ENCODE data around the gene RHO. TPM values are rescaled to one million over a fixed set of nuclear protein-coding genes. Genes with fewer than 3 reads are reported as not detected.
A peak's percentile ranks its signal among the peaks of the same experiment; 100 is the strongest.

The RHO gene
- total and polyA plus RNA-seq, 4 donors: 0.01 TPM; not detected in 3

GRCh38 chr3:129575233-129575996, 47.0 kb downstream of the RHO start:
- no peak overlapping the region for H3K27ac ChIP-seq (ENCODE audit: low read depth in 1 of 2, low read length in 1 of 2)
- H3K4me1 ChIP-seq (ENCODE audit: control insufficient read depth in 5 of 5, insufficient read depth in 5 of 5, low read length in 5 of 5): peaks cover 0 to 17% (median 5%) of the 10 kb centered on the region in 5 donors
- ATAC-seq (ENCODE audit: insufficient read depth, low FRiP score): no peak
- TF ChIP-seq, protein P1, sequence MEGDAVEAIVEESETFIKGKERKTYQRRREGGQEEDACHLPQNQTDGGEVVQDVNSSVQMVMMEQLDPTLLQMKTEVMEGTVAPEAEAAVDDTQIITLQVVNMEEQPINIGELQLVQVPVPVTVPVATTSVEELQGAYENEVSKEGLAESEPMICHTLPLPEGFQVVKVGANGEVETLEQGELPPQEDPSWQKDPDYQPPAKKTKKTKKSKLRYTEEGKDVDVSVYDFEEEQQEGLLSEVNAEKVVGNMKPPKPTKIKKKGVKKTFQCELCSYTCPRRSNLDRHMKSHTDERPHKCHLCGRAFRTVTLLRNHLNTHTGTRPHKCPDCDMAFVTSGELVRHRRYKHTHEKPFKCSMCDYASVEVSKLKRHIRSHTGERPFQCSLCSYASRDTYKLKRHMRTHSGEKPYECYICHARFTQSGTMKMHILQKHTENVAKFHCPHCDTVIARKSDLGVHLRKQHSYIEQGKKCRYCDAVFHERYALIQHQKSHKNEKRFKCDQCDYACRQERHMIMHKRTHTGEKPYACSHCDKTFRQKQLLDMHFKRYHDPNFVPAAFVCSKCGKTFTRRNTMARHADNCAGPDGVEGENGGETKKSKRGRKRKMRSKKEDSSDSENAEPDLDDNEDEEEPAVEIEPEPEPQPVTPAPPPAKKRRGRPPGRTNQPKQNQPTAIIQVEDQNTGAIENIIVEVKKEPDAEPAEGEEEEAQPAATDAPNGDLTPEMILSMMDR (IDR thresholded peaks at IDR 0.05; ENCODE audit: control extremely low read depth, extremely low read depth): no peak
- H3K36me3 ChIP-seq (ENCODE audit: control insufficient read depth in 4 of 4, insufficient read depth in 4 of 4, low read length in 4 of 4): peaks cover 0 to 83% (median 17%) of the 10 kb centered on the region in 4 donors
- H3K9me3 ChIP-seq (ENCODE audit: control insufficient read depth in 4 of 4, insufficient read depth in 3 of 4, low read length in 3 of 4): no peaks in the 10 kb centered on the region
- 89% methylated on average over 19 of the region's 19 CpGs for WGBS, 2 donors
- DNase-seq: no peak
- no peak overlapping the region for H3K9ac ChIP-seq (ENCODE audit: insufficient read depth in 1 of 2, low read length in 2 of 2)
- H3K4me3 ChIP-seq: no peak overlapping the region
- no peaks in the 10 kb centered on the region for H3K27me3 ChIP-seq (ENCODE audit: control insufficient read depth in 3 of 3, insufficient read depth in 3 of 3, low read length in 2 of 3)

DNA sequence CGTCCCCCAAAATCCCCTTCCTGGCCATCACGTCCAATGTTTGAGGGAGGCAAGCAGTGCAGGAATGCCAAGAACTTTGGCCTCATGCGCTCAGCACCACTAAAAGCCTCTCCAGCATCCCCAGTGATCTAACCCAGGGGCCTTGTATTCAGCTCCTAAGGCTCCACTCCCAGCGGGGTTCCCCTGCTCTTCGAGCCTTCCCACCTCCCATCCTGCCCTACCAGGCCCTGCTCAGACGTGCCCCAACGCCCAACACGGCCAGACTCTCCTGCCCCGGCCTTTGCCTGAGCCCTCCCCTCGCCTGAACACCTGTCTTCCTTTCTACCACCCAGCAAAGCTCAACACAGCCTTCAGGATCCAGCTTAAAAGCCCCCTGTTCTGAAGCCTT, 47.6 kb downstream of the RHO start:
- Histone ChIP-seq H3K27me3 (ENCODE audit: control insufficient read depth in 3 of 3, insufficient read depth in 3 of 3, low read length in 2 of 3) (no peaks in the 10 kb centered on the region), H3K9ac (ENCODE audit: insufficient read depth in 1 of 2, low read length in 2 of 2) (no peak overlapping the region), H3K4me1 (ENCODE audit: control insufficient read depth in 5 of 5, insufficient read depth in 5 of 5, low read length in 5 of 5) (peaks cover 0 to 19% (median 5%) of the 10 kb centered on the region in 5 donors), H3K9me3 (ENCODE audit: control insufficient read depth in 4 of 4, insufficient read depth in 3 of 4, low read length in 3 of 4) (no peaks in the 10 kb centered on the region), H3K36me3 (ENCODE audit: control insufficient read depth in 4 of 4, insufficient read depth in 4 of 4, low read length in 4 of 4) (peaks cover 0 to 83% (median 15%) of the 10 kb centered on the region in 4 donors), H3K4me3 (no peak overlapping the region), H3K27ac (ENCODE audit: low read depth in 1 of 2, low read length in 1 of 2) (peak overlapping the region in 1 of 2 donors; percentile 75)
- no peak for ATAC-seq (ENCODE audit: insufficient read depth, low FRiP score)
- no peak for DNase-seq
- TF ChIP-seq, protein P1 (IDR thresholded peaks at IDR 0.05; ENCODE audit: control extremely low read depth, extremely low read depth): no peak
- 89 to 90% methylated on average over 10 of the region's 10 CpGs for WGBS, 2 donors

- peaks cover 0 to 78% (median 13%) of the 10 kb centered on the region in 4 donors for H3K36me3 ChIP-seq (ENCODE audit: control insufficient read depth in 4 of 4, insufficient read depth in 4 of 4, low read length in 4 of 4)
- TF ChIP-seq, protein P1 (IDR thresholded peaks at IDR 0.05; ENCODE audit: control extremely low read depth, extremely low read depth): no peak
- 38 to 58% methylated on average over 18 of the region's 18 CpGs for WGBS, 2 donors
- DNase-seq: peak in 1 of 3 donors; percentile 26
- H3K9ac ChIP-seq (ENCODE audit: insufficient read depth in 1 of 2, low read length in 2 of 2): no peak overlapping the region
- H3K4me3 ChIP-seq: no peak overlapping the region
- no peaks in the 10 kb centered on the region for H3K27me3 ChIP-seq (ENCODE audit: control insufficient read depth in 3 of 3, insufficient read depth in 3 of 3, low read length in 2 of 3)
- H3K4me1 ChIP-seq (ENCODE audit: control insufficient read depth in 5 of 5, insufficient read depth in 5 of 5, low read length in 5 of 5): peaks cover 0 to 19% (median 5%) of the 10 kb centered on the region in 5 donors
- peak; percentile 19 for ATAC-seq (ENCODE audit: insufficient read depth, low FRiP score)
- peak overlapping the region in 1 of 2 donors; percentile 75 for H3K27ac ChIP-seq (ENCODE audit: low read depth in 1 of 2, low read length in 1 of 2)
- no peaks in the 10 kb centered on the region for H3K9me3 ChIP-seq (ENCODE audit: control insufficient read depth in 4 of 4, insufficient read depth in 3 of 4, low read length in 3 of 4)
These were observed 48.3 kb downstream of the RHO start for GRCh38 chr3:129576514-129577352.

Measured in lung (tissue), 12 donors.